ENCODE measurements around the gene RFFL.

The RFFL gene

GRCh38 chr17:35082073-35082657 is 18.7 kb upstream of the RFFL start:
- H3K4me3 ChIP-seq (ENCODE audit: low read depth, low read length): no peak overlapping the region
- ChIA-PET CTCF (interaction anchor here (0.5 to 1.2 kb wide), 5 partner anchors 9 to 174 kb away, joined by 3 to 4 read pairs (median 3); partner anchors contain the start of gene RAD51D), POLR2A (interaction anchor here (1.1 to 1.4 kb wide), 2 partner anchors 19 to 291 kb away, joined by 3 to 8 read pairs; partner anchors contain the start of genes RFFL and SLFN11)
- no peaks in the 10 kb centered on the region; a peak in 1 of 3 replicates for H3K36me3 ChIP-seq (ENCODE audit: control insufficient read depth in 2 of 2, insufficient read depth in 1 of 2, low read length in 2 of 2)
- H3K27ac ChIP-seq (ENCODE audit: extremely low read depth, low read depth, low read length): peak overlapping the region; percentile 56
- no peaks in the 10 kb centered on the region for H3K9me3 ChIP-seq (ENCODE audit: control insufficient read depth, insufficient read depth, low read depth, low read length)
- peaks cover 20% of the 10 kb centered on the region for H3K4me1 ChIP-seq (ENCODE audit: control insufficient read depth, insufficient read depth, low read length)
- no peak for TF ChIP-seq ZNF449 (tag by site-specific recombination; IDR thresholded peaks at IDR 0.05)
- peak; percentile 85 for TF ChIP-seq GLIS1 (tag by site-specific recombination; IDR thresholded peaks at IDR 0.05)
- TF ChIP-seq SP7 (tag by site-specific recombination; IDR thresholded peaks at IDR 0.05): 0 out of 2 replicates have a peak, but pooled peaks have one; percentile 45
- TF ChIP-seq, protein P1, sequence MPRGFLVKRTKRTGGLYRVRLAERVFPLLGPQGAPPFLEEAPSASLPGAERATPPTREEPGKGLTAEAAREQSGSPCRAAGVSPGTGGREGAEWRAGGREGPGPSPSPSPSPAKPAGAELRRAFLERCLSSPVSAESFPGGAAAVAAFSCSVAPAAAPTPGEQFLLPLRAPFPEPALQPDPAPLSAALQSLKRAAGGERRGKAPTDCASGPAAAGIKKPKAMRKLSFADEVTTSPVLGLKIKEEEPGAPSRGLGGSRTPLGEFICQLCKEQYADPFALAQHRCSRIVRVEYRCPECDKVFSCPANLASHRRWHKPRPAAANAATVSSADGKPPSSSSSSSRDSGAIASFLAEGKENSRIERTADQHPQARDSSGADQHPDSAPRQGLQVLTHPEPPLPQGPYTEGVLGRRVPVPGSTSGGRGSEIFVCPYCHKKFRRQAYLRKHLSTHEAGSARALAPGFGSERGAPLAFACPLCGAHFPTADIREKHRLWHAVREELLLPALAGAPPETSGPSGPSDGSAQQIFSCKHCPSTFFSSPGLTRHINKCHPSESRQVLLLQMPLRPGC (tag by site-specific recombination; IDR thresholded peaks at IDR 0.05): peak; percentile 26; the same call in 1 of the 2 replicates
- TF ChIP-seq GLI2 (tag by site-specific recombination; IDR thresholded peaks at IDR 0.05; ENCODE audit: borderline replicate concordance, low read depth): no peak
- TF ChIP-seq, protein P2, sequence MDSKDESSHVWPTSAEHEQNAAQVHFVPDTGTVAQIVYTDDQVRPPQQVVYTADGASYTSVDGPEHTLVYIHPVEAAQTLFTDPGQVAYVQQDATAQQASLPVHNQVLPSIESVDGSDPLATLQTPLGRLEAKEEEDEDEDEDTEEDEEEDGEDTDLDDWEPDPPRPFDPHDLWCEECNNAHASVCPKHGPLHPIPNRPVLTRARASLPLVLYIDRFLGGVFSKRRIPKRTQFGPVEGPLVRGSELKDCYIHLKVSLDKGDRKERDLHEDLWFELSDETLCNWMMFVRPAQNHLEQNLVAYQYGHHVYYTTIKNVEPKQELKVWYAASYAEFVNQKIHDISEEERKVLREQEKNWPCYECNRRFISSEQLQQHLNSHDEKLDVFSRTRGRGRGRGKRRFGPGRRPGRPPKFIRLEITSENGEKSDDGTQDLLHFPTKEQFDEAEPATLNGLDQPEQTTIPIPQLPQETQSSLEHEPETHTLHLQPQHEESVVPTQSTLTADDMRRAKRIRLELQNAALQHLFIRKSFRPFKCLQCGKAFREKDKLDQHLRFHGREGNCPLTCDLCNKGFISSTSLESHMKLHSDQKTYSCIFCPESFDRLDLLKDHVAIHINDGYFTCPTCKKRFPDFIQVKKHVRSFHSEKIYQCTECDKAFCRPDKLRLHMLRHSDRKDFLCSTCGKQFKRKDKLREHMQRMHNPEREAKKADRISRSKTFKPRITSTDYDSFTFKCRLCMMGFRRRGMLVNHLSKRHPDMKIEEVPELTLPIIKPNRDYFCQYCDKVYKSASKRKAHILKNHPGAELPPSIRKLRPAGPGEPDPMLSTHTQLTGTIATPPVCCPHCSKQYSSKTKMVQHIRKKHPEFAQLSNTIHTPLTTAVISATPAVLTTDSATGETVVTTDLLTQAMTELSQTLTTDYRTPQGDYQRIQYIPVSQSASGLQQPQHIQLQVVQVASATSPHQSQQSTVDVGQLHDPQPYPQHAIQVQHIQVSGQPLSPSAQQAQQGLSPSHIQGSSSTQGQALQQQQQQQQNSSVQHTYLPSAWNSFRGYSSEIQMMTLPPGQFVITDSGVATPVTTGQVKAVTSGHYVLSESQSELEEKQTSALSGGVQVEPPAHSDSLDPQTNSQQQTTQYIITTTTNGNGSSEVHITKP (tag by site-specific recombination; IDR thresholded peaks at IDR 0.05): peak; percentile 53; the same call in 1 of the 2 replicates
- no peak for TF ChIP-seq GFI1B (tag by site-specific recombination; IDR thresholded peaks at IDR 0.05)
- TF ChIP-seq, protein P3, sequence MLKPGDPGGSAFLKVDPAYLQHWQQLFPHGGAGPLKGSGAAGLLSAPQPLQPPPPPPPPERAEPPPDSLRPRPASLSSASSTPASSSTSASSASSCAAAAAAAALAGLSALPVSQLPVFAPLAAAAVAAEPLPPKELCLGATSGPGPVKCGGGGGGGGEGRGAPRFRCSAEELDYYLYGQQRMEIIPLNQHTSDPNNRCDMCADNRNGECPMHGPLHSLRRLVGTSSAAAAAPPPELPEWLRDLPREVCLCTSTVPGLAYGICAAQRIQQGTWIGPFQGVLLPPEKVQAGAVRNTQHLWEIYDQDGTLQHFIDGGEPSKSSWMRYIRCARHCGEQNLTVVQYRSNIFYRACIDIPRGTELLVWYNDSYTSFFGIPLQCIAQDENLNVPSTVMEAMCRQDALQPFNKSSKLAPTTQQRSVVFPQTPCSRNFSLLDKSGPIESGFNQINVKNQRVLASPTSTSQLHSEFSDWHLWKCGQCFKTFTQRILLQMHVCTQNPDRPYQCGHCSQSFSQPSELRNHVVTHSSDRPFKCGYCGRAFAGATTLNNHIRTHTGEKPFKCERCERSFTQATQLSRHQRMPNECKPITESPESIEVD (tag by site-specific recombination; IDR thresholded peaks at IDR 0.05): peak; percentile 98
- TF ChIP-seq, protein P4, sequence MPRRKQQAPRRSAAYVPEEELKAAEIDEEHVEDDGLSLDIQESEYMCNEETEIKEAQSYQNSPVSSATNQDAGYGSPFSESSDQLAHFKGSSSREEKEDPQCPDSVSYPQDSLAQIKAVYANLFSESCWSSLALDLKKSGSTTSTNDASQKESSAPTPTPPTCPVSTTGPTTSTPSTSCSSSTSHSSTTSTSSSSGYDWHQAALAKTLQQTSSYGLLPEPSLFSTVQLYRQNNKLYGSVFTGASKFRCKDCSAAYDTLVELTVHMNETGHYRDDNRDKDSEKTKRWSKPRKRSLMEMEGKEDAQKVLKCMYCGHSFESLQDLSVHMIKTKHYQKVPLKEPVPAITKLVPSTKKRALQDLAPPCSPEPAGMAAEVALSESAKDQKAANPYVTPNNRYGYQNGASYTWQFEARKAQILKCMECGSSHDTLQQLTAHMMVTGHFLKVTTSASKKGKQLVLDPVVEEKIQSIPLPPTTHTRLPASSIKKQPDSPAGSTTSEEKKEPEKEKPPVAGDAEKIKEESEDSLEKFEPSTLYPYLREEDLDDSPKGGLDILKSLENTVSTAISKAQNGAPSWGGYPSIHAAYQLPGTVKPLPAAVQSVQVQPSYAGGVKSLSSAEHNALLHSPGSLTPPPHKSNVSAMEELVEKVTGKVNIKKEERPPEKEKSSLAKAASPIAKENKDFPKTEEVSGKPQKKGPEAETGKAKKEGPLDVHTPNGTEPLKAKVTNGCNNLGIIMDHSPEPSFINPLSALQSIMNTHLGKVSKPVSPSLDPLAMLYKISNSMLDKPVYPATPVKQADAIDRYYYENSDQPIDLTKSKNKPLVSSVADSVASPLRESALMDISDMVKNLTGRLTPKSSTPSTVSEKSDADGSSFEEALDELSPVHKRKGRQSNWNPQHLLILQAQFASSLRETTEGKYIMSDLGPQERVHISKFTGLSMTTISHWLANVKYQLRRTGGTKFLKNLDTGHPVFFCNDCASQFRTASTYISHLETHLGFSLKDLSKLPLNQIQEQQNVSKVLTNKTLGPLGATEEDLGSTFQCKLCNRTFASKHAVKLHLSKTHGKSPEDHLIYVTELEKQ (tag by site-specific recombination; IDR thresholded peaks at IDR 0.05; ENCODE audit: borderline replicate concordance): no peak
- TF ChIP-seq ZNF473 (tag by site-specific recombination; IDR thresholded peaks at IDR 0.05): no peak
- TF ChIP-seq SP2 (tag by site-specific recombination; IDR thresholded peaks at IDR 0.05): no peak
- TF ChIP-seq ZNF558 (tag by site-specific recombination; IDR thresholded peaks at IDR 0.05): no peak; the same call in 1 of the 2 replicates
- peak; percentile 53 for TF ChIP-seq ZBTB17 (tag by site-specific recombination; IDR thresholded peaks at IDR 0.05)
- peak; percentile 63; the same call in 1 of the 2 replicates for TF ChIP-seq ZEB2 (tag by site-specific recombination; IDR thresholded peaks at IDR 0.05)
- peak; percentile 56 for TF ChIP-seq ZNF366 (tag by site-specific recombination; conservative IDR thresholded peaks at IDR 0.05)
- peak; percentile 46; the same call in 1 of the 2 replicates for TF ChIP-seq ZNF629 (tag by site-specific recombination; IDR thresholded peaks at IDR 0.05)
- peak; percentile 80 for TF ChIP-seq OSR2 (tag by site-specific recombination; IDR thresholded peaks at IDR 0.05)
- TF ChIP-seq BCL6B (tag by site-specific recombination; IDR thresholded peaks at IDR 0.05): peak; percentile 92
- peak; percentile 51; the same call in 1 of the 2 replicates for TF ChIP-seq ZNF24 (tag by site-specific recombination; IDR thresholded peaks at IDR 0.05)
- TF ChIP-seq IKZF3 (tag by site-specific recombination; IDR thresholded peaks at IDR 0.05): peak; percentile 12; the same call in 1 of the 2 replicates
- TF ChIP-seq, protein P5, sequence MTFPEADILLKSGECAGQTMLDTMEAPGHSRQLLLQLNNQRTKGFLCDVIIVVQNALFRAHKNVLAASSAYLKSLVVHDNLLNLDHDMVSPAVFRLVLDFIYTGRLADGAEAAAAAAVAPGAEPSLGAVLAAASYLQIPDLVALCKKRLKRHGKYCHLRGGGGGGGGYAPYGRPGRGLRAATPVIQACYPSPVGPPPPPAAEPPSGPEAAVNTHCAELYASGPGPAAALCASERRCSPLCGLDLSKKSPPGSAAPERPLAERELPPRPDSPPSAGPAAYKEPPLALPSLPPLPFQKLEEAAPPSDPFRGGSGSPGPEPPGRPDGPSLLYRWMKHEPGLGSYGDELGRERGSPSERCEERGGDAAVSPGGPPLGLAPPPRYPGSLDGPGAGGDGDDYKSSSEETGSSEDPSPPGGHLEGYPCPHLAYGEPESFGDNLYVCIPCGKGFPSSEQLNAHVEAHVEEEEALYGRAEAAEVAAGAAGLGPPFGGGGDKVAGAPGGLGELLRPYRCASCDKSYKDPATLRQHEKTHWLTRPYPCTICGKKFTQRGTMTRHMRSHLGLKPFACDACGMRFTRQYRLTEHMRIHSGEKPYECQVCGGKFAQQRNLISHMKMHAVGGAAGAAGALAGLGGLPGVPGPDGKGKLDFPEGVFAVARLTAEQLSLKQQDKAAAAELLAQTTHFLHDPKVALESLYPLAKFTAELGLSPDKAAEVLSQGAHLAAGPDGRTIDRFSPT (tag by site-specific recombination; IDR thresholded peaks at IDR 0.05): peak; percentile 36; the same call in 1 of the 2 replicates
